ENCODE results near the gene CA11. TPM values are rescaled to one million over a fixed set of nuclear protein-coding genes. Genes with fewer than 3 reads are reported as not detected.
A peak's percentile ranks its signal among the peaks of the same experiment; 100 is the strongest.

CA11 gene
- total and polyA plus RNA-seq, 9 of the 15 experiments (the other 6 are each of a cell fraction or from before 2014, with no cell fraction given), result 2.9 to 19.9 (median 8.3) TPM

- TF ChIP-seq STAT6 (CRISPR knock-in tag; IDR thresholded peaks at IDR 0.05) (0 out of 2 replicates have a peak, but pooled peaks have one; percentile 52), SMARCA4 (IDR thresholded peaks at IDR 0.05) (0 out of 2 replicates have a peak, but pooled peaks have one; percentile 8), AFF4 (CRISPR knock-in tag; IDR thresholded peaks at IDR 0.05) (no peak), NR2C1 (IDR thresholded peaks at IDR 0.05) (no peak), NR2C1 (tag; IDR thresholded peaks at IDR 0.05) (peak; percentile 40; the same call in 1 of the 2 replicates), FOS (IDR thresholded peaks at IDR 0.05; ENCODE audit: extremely low read depth, insufficient read length) (peak; percentile 78), PKNOX1 (IDR thresholded peaks at IDR 0.05) (peak; percentile 54), THRAP3 (IDR thresholded peaks at IDR 0.05; ENCODE audit: borderline replicate concordance) (peak; percentile 75; the same call in 1 of the 2 replicates), CBX3 (IDR thresholded peaks at IDR 0.05; ENCODE audit: borderline replicate concordance in 1 of 2, low read length in 2 of 2) (peak in 1 of 2 experiments; percentile 68; a peak in 1 of 3 replicates), ZNF764 (CRISPR knock-in tag; IDR thresholded peaks at IDR 0.05; ENCODE audit: low read depth) (no peak), ZNF639 (CRISPR knock-in tag; conservative IDR thresholded peaks at IDR 0.05 in 1 of 2, IDR thresholded peaks at IDR 0.05 in 1 of 2) (peak in 1 of 2 experiments; percentile 43; a peak in 1 of 4 replicates), TAL1 (IDR thresholded peaks at IDR 0.05) (no peak)
These were observed 15.1 kb upstream of the CA11 start (continued) for GRCh38 chr19:48660852-48661710.

Measured in K562 (cell line).